ENCODE measurements around the gene CAPN7.

CAPN7 gene

DNA sequence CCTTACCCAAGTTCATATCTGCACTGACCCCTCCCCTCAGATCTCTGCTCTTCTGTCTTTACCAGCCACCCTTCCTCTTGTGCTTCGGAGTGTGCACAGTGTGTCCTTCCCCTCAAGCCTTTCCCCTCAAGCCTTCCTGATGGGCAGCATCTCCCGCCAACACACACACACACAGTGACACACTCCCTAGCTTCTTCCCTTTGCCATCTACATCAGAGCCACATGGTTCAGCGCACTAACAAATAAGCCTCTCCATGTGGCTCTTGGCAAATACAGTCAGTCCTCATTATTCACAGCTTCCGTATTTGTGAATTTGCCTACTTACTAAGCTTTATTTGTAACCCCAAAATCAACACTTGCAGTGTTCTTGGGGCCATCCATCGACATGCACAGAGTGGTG, 88.9 kb downstream of the CAPN7 start:
- FAIRE-seq (no peak), DNase-seq (ENCODE audit: insufficient read length, low spot score) (no peak)

DNA sequence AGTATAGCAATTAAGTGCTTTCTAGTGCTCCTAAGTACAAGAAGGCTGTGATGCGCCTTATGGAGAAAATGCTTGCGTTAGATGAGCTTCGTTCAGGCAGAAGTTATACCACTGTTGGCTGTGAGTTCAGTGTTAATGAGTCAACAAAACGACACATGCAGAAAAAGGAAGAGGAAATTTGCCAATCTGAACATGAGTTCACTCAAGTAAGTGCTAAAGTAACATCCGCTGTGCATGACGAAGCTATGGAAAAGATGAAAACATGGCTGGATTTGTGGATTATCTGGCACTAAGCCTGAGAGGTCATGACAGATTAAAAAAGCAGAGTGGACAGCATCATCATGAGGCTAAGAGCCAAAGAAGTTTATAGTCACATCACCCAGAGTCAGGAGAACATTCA, 89.5 kb downstream of the CAPN7 start:
- DNase-seq (ENCODE audit: insufficient read length, low spot score) = no peak
- FAIRE-seq = no peak

DNA sequence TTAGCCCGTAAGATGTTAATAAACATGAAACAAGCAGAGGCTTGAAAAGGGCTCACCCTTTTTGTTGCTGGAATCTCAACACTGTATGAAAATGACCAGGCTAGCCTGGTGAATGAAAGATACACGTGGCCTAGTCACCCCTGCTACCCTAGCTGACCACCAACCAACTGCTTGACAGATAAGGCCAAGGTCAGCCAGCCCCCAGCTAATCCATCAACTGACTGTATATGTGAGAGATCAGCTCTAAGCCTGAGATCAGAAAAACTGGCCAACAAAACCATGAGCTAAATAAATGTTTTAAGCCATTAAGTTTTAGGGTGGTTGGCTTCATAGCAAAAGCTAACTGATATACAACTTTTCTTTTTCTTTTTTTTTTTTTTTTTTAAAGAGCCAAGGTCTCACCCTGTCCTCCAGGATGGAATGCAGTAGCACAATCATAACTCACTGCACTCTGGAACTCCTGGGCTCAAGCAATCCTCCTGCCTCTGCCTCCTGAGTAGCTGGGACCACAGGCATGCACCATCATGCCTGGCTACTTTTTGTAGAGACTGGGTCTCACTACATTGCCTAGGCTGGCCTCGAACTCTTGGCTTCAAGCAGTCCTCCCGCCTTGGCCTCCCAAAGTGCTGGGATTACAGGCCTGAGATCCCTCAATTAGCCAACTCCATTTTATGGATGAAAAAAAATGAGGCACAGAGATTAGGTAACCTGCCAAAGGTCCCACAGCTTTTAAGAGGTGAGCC, 91.7 kb downstream of the CAPN7 start:
- FAIRE-seq (no peak), DNase-seq (ENCODE audit: insufficient read length, low spot score) (no peak)

DNA sequence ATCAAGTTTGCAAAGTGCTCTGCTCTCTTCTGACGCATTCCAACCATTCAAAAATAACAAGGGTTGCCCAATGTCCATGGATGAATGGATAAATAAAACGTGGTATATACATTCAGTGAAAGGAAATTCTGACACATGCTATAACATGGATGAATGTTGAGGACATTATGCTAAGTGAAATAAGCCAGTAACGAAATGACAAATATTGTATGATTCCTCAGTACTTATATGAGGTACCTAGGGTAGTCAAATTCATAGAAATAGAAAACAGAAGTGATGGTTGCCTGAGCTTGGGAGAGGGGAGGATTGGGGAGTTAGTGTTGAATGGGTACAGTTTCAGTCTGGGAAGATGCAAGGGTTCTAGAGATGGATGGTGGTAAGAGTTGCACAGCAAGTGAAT, 92.5 kb downstream of the CAPN7 start:
- DNase-seq (ENCODE audit: insufficient read length, low spot score) (no peak), FAIRE-seq (no peak)

DNA sequence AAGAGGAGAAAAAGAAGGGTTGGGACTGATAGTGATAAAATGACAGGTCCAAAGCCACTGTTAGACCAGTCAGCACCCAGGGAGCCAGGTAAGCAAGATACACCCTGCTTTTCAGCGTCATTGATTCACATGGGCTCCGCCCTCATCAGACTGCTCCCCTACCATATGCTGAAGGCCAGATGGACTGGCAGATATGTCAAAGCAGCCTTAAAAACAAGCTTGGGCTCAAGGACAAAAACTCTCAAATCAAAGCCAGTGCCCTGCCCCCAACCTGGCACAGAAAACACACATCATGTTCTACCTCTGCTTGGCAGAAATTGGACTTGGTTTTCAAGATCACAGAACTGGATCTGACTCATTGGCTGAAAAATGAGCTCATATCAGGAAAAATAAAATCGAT, 93.0 kb downstream of the CAPN7 start:
- no peak for FAIRE-seq
- DNase-seq (ENCODE audit: insufficient read length, low spot score) = no peak

DNA sequence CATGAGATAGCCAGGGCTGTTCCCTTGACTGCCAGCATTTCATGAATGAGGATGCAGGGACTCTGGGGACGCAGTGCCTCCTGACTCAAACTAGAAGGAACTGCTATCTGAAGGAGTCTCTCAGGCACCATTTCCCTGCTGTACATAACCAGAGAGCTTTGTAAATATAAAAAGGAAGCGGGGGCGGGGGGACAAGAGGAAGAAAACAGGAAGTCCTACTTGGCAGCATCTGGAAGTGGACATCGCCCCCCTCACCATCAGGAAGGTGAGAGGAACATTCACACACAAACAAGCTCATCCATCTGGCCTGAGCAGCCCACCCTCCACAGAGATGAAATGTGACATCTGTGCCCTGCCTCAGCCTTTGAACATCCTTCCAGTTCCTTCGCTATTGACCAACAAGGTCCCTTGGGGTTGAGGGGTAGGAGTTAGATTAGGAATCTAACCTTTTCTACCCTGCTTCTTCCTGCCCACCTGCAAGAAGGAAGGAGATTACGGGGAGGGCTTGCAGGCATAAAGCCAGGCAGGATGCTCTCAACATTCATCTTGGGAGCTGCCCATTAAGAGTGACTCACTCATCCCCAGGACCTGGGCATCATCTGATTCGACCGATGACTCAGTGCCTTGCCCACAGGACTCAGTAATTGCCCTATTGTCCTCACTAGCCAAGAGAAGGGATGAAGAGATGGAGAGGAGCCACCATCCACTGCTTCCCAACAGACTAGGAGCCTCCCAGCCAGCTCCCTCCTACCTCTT, 94.5 kb downstream of the CAPN7 start:
- no peak for DNase-seq (ENCODE audit: insufficient read length, low spot score)
- FAIRE-seq = no peak

DNA sequence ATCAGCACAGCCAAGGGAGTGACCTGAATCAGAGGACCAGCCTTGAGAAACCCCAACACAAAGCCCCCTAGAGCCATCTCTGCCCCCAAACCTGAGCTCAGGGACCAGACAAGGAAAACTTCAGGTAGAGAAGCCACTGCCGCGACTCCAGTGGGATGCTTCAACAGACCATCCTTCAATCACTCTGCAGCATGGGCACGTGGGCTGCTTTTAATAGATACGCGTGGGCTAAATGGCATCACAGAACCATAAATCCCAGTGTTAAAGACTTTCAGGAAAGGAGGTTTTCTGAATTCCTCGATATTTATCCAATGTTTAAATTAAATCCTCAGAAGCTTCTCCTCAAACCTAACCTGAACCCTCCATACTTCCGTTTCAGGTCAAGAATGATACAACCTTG, 95.7 kb downstream of the CAPN7 start:
- FAIRE-seq (no peak), DNase-seq (ENCODE audit: insufficient read length, low spot score) (no peak)

Measured in GM19239 (cell line).